ENCODE data around the gene IFI27L1.

- no peak for TF ChIP-seq POLR2A (IDR thresholded peaks at IDR 0.05; ENCODE audit: low read depth, low read length)
- TF ChIP-seq TAF1 (IDR thresholded peaks at IDR 0.05; ENCODE audit: borderline replicate concordance, low read depth, low read length) = no peak
- no peak for TF ChIP-seq POLR2AphosphoS5 (IDR thresholded peaks at IDR 0.05; ENCODE audit: low read depth, low read length)
These were observed 22.9 kb upstream of the IFI27L1 start for GRCh38 chr14:94058128-94058673.
